SK-N-SH (cell line): ENCODE data around the gene STAP2.

ENCODE experiments used
- MXI1 ChIP-seq: IDR thresholded peaks from 2 replicates; pipeline ENCODE4 v1.6.1; 2012; ENCODE audit warnings: mild to moderate bottlenecking, low read depth, low read length, improper control_type of control experiment
- NFIC ChIP-seq: IDR thresholded peaks from 2 replicates; pipeline ENCODE4 v1.4.0; 2012; ENCODE audit warnings: borderline replicate concordance
- POLR2AphosphoS5 ChIP-seq: IDR thresholded peaks from 2 replicates; pipeline ENCODE4 v1.6.1; 2012; ENCODE audit warnings: low read depth, low read length
- RFX5 ChIP-seq: IDR thresholded peaks from 2 replicates; pipeline ENCODE4 v1.6.1; 2012; ENCODE audit warnings: mild to moderate bottlenecking, improper control_type of control experiment, low read length
- TAF1 ChIP-seq: IDR thresholded peaks from 2 replicates; pipeline ENCODE4 v1.6.1; 2012; ENCODE audit warnings: low read depth, mild to moderate bottlenecking, low read length, moderate library complexity, borderline replicate concordance
- TEAD4 ChIP-seq: IDR thresholded peaks from 2 replicates; pipeline ENCODE4 v1.4.0; 2012; ENCODE audit warnings: mild to moderate bottlenecking, borderline replicate concordance; ENCODE audit not compliant: insufficient read depth
- USF2 ChIP-seq: fragments of 150-350 bp; IDR thresholded peaks from 2 replicates; pipeline ENCODE4 v1.6.1; 2017; ENCODE audit warnings: antibody characterized with exemption, low read length, low read depth, borderline replicate concordance
- TF ChIP-seq, protein P1 (sequence below): IDR thresholded peaks from 2 replicates; pipeline ENCODE4 v1.4.0; 2012; ENCODE audit warnings: low read depth
- TF ChIP-seq, protein P2 (sequence below): fragments of 200-600 bp; sonication (generic); IDR thresholded peaks from 2 replicates; pipeline ENCODE4 v1.6.1; 2017; ENCODE audit warnings: antibody characterized with exemption, mild to moderate bottlenecking, moderate library complexity

- TF ChIP-seq MXI1 (no peak), TAF1 (no peak), NFIC (no peak), TEAD4 (no peak), USF2 (no peak), RFX5 (no peak), POLR2AphosphoS5 (no peak)
- TF ChIP-seq, protein P1, sequence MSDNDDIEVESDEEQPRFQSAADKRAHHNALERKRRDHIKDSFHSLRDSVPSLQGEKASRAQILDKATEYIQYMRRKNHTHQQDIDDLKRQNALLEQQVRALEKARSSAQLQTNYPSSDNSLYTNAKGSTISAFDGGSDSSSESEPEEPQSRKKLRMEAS, result no peak
- TF ChIP-seq, protein P2, sequence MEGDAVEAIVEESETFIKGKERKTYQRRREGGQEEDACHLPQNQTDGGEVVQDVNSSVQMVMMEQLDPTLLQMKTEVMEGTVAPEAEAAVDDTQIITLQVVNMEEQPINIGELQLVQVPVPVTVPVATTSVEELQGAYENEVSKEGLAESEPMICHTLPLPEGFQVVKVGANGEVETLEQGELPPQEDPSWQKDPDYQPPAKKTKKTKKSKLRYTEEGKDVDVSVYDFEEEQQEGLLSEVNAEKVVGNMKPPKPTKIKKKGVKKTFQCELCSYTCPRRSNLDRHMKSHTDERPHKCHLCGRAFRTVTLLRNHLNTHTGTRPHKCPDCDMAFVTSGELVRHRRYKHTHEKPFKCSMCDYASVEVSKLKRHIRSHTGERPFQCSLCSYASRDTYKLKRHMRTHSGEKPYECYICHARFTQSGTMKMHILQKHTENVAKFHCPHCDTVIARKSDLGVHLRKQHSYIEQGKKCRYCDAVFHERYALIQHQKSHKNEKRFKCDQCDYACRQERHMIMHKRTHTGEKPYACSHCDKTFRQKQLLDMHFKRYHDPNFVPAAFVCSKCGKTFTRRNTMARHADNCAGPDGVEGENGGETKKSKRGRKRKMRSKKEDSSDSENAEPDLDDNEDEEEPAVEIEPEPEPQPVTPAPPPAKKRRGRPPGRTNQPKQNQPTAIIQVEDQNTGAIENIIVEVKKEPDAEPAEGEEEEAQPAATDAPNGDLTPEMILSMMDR, result no peak
Observed at GRCh38 chr19:4284974-4285373, 53.7 kb downstream of the STAP2 start.
